Psoas muscle (tissue), 8 donors: ENCODE results near the gene SLAMF1. TPM values are rescaled to one million over a fixed set of nuclear protein-coding genes. Genes with fewer than 3 reads are reported as not detected.

Experiments
- ATAC-seq, 4 donors: fragments of 200-7000 bp; cut with Tn5 transposase; one replicate each; pipeline ENCODE4 v1.9.1; 2020; ENCODE audit warnings: moderate library complexity in 3 of 4, mild to moderate bottlenecking in 2 of 4
- DNase-seq, 2 donors: peaks; one replicate each; pipeline ENCODE4 v3.0.0-alpha.2; 2020
- H3K27ac ChIP-seq: fragments of 200-600 bp; one replicate; pipeline ENCODE4 v1.8.0; 2022
- H3K27me3 ChIP-seq, 3 donors: fragments of 200-600 bp in 1 of 3; one replicate each; pipeline versions ENCODE4 v1.6.1 to v1.8.0; 2013 to 2022; ENCODE audit warnings: low read length in 2 of 3, mild to moderate bottlenecking in 2 of 3, moderate library complexity in 1 of 3; ENCODE audit not compliant: insufficient read depth in 3 of 3
- H3K36me3 ChIP-seq, 2 donors: fragments of 200-600 bp in 1 of 2; one replicate each; pipeline versions ENCODE4 v1.6.1 to v1.8.0; 2013 to 2022; ENCODE audit warnings: low read depth in 1 of 2, mild to moderate bottlenecking in 1 of 2, moderate library complexity in 1 of 2; ENCODE audit not compliant: insufficient read depth in 1 of 2
- H3K4me1 ChIP-seq: fragments of 200-600 bp; one replicate; pipeline ENCODE4 v1.8.0; 2022
- H3K4me3 ChIP-seq: fragments of 200-600 bp; one replicate; pipeline ENCODE4 v1.8.0; 2022; ENCODE audit warnings: mild to moderate bottlenecking
- H3K9me3 ChIP-seq: fragments of 200-600 bp; one replicate; pipeline ENCODE4 v1.8.0; 2022
- WGBS, 3 donors: extraction: QIAGEN DNeasy Blood & Tissue Kit; methylation state at CpG; one replicate each; pipeline versions ENCODE4 v1.1.6 to v1.1.7; 2013; 5-methylcytosine and 5-hydroxymethylcytosine counted together
- intact Hi-C, 2 donors: fragments of 100-400 bp; cut with DNase I; formaldehyde crosslinking; loops; one replicate each; pipeline versions ENCODE4 v1.11.0 to v1.14.2; 2022
- polyA plus RNA-seq, 3 donors: library from polyadenylated mRNA; stranded (reverse); fragments of 200-250 nt; gene quantifications; one replicate each; pipeline ENCODE4 v1.2.3, GENCODE V29; 2013
- total RNA-seq, 4 donors: library from RNA; stranded (reverse); fragmentation: NEBNext Ultra II Directional in 2 of 4; extraction: Animal tissue kit (Norgen Biotek cat#: 25700) in 2 of 4; gene quantifications; one replicate each; pipeline versions ENCODE4 v1.2.1 to v1.2.4, GENCODE V29; 2021 to 2023
- TF ChIP-seq, protein P1 (sequence below): fragments of 200-600 bp; IDR thresholded peaks from one replicate; pipeline ENCODE4 v1.8.0; 2022; ENCODE audit warnings: antibody characterized with exemption
- donor health status: healthy with polysubstance abuse.
- donor health status: DM: no; HTN: no; CAD: no; lungs with moderate emphysema.
- donor health status: Bipolar disorder and iron deficiency.
- donor health status: healthy.
- donor health status: DM: yes; HTN: yes; CAD: no.
- donor health status: DM: no; HTN: no; CAD: no.
- donor health status: DM: no; HTN: no; CAD: no.
- donor health status: DM: yes; HTN: yes; CAD: no.

Gene SLAMF1
- total and polyA plus RNA-seq, 7 donors, result 0.03 to 0.30 (median 0.08) TPM

DNA sequence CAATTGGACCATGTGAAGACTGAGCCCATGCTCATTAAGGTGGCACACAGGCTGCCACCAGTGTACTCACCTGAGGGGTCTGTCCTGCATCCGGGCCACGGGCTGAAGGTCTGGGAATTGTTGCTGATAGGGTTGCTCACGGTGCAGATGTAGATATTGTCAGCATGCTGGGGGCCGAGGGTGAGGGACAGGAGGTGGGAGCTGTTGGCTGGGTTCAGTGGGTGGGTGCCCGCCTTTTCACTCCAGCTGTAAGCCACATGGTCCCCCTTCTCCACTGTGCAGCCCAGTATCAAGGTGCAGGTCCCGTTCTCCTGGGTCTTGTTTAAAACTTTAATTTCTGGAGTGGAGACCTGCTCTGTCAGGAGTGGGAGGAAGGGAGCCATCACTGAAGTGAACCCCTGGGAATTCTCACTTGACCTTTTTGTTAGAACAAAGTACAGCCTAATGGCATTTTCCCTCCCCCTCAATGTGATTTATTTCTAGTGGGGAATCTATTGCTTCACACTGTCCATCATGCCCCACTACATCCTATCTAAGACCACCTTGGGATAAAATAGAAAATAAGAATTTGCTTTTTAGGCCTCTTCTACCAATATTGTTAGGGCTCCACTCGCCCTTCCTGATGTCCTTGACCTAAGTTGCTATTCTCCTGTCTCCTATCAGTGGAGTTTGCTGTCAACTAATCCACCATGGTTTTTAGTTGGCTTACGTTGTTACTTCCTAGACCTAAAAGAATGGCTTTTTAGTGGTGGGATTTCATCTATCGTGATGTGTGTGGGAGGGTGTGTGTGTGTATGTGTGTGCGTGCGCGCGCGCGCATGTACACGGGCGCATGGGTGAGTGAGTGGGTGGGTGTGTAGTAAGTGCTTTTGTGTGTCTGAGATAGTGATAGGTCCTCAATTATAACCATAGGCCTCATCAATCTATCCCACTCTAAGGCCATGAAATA, 12.0 kb downstream of the SLAMF1 start:
- Histone ChIP-seq H3K36me3 (no peaks in the 10 kb centered on the region), H3K4me3 (no peak overlapping the region), H3K27me3 (no peaks in the 10 kb centered on the region), H3K27ac (no peak overlapping the region), H3K4me1 (no peaks in the 10 kb centered on the region), H3K9me3 (no peaks in the 10 kb centered on the region)
- DNase-seq (no peak), ATAC-seq (no peak)
- TF ChIP-seq, protein P1, sequence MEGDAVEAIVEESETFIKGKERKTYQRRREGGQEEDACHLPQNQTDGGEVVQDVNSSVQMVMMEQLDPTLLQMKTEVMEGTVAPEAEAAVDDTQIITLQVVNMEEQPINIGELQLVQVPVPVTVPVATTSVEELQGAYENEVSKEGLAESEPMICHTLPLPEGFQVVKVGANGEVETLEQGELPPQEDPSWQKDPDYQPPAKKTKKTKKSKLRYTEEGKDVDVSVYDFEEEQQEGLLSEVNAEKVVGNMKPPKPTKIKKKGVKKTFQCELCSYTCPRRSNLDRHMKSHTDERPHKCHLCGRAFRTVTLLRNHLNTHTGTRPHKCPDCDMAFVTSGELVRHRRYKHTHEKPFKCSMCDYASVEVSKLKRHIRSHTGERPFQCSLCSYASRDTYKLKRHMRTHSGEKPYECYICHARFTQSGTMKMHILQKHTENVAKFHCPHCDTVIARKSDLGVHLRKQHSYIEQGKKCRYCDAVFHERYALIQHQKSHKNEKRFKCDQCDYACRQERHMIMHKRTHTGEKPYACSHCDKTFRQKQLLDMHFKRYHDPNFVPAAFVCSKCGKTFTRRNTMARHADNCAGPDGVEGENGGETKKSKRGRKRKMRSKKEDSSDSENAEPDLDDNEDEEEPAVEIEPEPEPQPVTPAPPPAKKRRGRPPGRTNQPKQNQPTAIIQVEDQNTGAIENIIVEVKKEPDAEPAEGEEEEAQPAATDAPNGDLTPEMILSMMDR, result no peak
- intact Hi-C loops, result no loop called here
- WGBS, 3 donors, result 87 to 90% (median 87%) methylated on average over 17 of the region's 17 CpGs

DNA sequence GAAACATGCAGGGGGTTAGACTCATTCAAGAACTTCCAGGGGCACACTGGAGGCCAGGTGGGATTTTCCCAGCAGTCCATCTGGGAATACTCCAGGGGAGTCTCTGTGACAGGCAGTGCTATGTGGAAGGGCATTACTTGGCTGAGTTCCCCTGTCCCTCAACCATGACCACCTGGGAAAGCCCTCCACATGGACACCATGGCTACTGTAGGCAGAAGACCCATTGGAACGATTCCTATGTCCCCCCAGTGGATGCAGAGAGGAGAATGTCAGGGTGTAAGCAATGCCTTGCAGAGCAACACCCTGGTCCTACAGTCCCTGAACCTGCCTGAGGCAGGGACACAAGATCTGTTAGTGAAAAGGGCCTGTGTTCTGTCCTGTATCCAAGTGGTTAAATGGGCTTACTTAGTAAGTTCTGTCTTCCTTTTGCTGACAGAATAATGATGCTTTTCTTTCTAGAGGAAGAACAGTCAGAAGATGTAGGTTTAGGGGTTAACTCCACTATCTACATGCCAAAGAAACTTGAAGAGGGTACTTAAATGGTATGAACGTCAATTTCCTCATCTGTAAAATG, 13.4 kb downstream of the SLAMF1 start:
- Histone ChIP-seq H3K9me3 (no peaks in the 10 kb centered on the region), H3K36me3 (no peaks in the 10 kb centered on the region), H3K4me3 (no peak overlapping the region), H3K27me3 (no peaks in the 10 kb centered on the region), H3K27ac (no peak overlapping the region), H3K4me1 (no peaks in the 10 kb centered on the region)
- DNase-seq (no peak), ATAC-seq (no peak)
- 29 to 49% (median 39%) methylated on average over 2 of the region's 2 CpGs for WGBS, 3 donors
- intact Hi-C loops, result no loop called here
- TF ChIP-seq, protein P1, result no peak

- intact Hi-C loops, result no loop called here
- TF ChIP-seq, protein P1, result no peak
These were observed 14.7 kb downstream of the SLAMF1 start for GRCh38 chr1:160631983-160632625.

DNA sequence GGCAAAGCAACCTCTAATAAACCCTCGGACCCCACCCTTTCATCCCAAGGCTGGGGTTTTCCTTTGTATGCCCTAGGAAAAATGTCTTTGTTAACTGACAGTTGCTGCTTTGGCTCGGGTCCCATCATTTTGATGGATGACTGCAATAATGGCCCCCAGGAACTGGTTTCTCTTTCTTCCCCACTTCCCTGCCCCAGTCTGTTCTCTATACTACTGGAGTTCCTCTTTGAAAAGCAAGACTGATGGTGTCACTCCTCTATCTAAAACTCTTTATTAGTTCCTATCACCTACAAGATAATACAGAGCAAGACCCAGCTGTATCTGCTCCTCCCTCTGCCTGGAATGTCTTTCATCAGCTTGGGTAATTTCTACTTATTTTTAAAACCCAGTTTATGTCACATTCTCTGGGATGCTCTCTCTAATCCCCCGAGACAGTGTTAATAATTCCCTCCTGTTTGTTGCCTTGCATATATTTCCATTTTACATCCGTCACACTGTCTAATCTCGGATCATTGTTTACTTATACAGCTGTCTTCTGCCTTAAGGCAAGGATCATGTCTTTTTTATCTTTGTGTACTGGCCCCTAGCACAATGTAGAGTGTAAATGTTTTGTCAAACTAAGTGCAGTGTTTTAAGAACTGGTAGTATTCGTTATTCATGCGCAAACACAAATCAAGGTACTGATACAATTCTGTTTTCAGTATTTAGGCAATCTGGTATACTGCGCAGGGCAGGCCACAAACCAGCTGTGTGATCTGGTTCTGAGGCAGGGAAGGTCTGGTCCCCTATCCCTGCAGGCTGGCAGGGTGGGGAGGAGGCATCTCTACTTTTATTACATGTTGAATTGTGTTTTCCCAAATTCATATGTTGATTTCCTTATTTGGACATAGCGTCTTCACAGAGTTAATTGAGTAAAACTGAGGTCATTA, 16.1 kb downstream of the SLAMF1 start:
- 63 to 67% (median 64%) methylated on average over 9 of the region's 9 CpGs for WGBS, 3 donors
- ATAC-seq, result no peak
- no peaks in the 10 kb centered on the region for H3K36me3 ChIP-seq
- no peak overlapping the region for H3K27ac ChIP-seq
- no peaks in the 10 kb centered on the region for H3K4me1 ChIP-seq
- TF ChIP-seq, protein P1, result no peak
- H3K4me3 ChIP-seq, result no peak overlapping the region
- H3K27me3 ChIP-seq, result no peaks in the 10 kb centered on the region
- intact Hi-C loops, result no loop called here
- no peaks in the 10 kb centered on the region for H3K9me3 ChIP-seq
- DNase-seq, result no peak

More at GRCh38 chr1:160631983-160632625, 14.7 kb downstream of the SLAMF1 start:
- Histone ChIP-seq H3K27me3 (no peaks in the 10 kb centered on the region), H3K4me1 (no peaks in the 10 kb centered on the region), H3K27ac (no peak overlapping the region), H3K36me3 (no peaks in the 10 kb centered on the region), H3K9me3 (no peaks in the 10 kb centered on the region), H3K4me3 (no peak overlapping the region)
- WGBS, 3 donors, result 74 to 87% (median 84%) methylated on average over 6 of the region's 6 CpGs
- DNase-seq (no peak), ATAC-seq (no peak)
